Gastrocnemius medialis (tissue), 4 donors: ENCODE data around the gene MYO1E.
"Not testable (repeated sequence)": the region's sequence is repeated elsewhere in the genome, so short reads cannot be mapped to it uniquely, and the experiment has no call there.

Experiments
- CTCF ChIP-seq, 5 experiments: fragments of 450-650 bp in 3 of 5; fragments of 200-600 bp in 2 of 5; sonication (generic) in 2 of 5; IDR thresholded peaks in 4 of 5; conservative IDR thresholded peaks in 1 of 5; 1 replicate in 4 of 5; 2 replicates in 1 of 5; pipeline ENCODE4 v1.5.1; 2016 to 2019; ENCODE audit warnings: antibody characterized with exemption in 5 of 5, mild to moderate bottlenecking in 3 of 5, moderate library complexity in 3 of 5
- POLR2A ChIP-seq, 2 donors: fragments of 450-650 bp; IDR thresholded peaks; one replicate each; pipeline ENCODE4 v1.6.1; 2017; ENCODE audit warnings: antibody characterized with exemption in 2 of 2, mild to moderate bottlenecking in 2 of 2, moderate library complexity in 2 of 2

DNA sequence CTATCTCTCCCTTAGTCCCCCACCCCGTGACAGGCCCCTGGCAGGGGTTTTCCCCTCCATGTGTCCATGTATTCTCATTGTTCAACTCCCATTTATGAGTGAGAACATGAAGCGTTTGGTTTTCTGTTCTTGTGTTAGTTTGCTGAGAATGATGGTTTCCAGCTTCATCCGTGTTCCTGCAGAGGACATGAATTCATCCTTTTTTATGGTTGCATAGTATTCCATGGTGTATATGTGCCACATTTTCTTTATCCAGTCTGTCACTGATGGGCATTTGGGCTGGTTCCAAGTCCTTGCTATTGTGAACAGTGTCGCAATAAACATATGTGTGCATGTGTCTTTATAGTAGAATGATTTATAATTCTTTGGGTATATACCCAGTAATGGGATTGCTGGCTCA, 247.0 kb downstream of the MYO1E start:
- TF ChIP-seq CTCF (IDR thresholded peaks at IDR 0.05 in 4 of 5, conservative IDR thresholded peaks at IDR 0.05 in 1 of 5); POLR2A (IDR thresholded peaks at IDR 0.05): not testable (repeated sequence)
